ENCODE measurements around the gene TPCN2.

The TPCN2 gene

DNA sequence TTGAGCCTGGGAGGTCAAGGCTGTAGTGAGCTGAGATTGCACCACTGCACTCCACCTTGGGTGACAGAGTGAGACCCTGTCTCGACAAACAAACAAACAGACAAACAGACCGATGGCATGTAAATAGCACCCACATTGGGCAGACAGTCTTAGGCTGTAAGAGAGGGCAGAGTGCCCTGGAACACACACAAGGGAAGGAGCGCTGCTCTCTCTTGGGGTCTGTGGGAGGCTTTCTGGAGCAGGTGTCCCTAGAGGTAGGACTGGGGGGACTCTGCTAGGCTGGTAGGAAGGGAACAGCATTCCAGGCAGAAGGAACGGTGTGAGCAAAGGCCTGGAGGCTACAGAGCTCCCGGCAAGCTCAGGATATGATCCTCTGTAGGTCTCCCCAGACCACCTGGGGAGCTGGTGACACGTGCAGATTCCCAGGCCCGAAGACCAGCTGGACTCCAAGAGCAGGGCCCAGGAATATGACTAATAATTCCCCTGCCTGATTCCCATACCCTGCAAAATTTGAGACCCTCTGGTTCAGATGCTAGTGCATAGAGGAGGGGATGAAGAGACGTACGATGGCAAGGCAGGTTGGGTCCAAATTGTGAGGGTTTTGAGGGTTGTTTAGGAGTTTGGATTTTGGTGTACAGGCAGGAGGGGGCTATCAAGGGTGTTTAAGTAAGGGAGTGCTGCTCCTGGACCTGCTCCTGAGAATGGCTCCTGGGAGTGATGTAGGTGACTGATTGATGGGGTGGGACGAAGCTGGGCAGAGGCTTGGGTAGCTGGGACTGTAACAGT, 118.6 kb downstream of the TPCN2 start:
- no peak for DNase-seq (ENCODE audit: low read depth)

DNA sequence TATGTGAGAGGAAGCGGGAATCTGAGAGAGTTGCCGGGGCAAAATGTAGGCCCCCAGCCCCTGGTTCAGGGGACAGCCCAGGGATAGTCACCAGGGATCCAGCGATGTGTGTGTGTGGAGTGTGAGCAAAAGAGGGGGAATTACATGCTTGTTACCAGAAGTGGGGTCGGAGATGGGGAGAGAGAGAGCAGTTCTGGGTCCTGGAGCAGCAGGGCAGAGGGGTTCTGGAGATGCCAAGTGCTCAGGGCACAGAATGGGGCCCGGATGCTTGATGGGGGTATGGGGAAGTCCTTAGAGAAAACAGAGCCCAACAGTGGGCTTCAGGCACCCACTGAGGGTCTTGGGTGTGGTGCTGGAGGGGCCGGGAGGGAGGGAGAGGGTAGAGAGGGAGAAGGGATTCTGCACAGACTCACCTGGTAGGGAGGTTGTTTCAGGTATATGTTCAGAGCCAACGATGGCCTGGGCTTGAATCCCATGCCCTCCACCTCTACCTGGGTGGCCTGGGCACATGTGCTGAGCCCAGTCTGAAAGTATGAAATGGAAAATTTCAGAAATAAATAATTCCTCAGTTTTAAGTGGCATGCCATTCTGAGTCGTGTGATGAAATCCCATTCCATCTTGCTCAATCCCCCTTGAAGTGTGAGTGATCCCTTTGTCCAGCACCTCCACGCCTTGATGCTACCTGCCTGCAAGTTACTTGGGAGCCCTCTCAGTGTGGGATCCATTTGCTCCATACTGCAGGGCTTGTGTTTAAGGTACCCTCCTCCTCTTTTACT, 119.4 kb downstream of the TPCN2 start:
- no peak for DNase-seq (ENCODE audit: low read depth)

GRCh38 chr11:69169479-69169878, 120.7 kb downstream of the TPCN2 start:
- no peak for DNase-seq (ENCODE audit: low read depth)

GRCh38 chr11:69170704-69171103, 122.0 kb downstream of the TPCN2 start:
- no peak for DNase-seq (ENCODE audit: low read depth)

GRCh38 chr11:69171476-69172240, 122.9 kb downstream of the TPCN2 start:
- DNase-seq (ENCODE audit: low read depth): no peak

DNA sequence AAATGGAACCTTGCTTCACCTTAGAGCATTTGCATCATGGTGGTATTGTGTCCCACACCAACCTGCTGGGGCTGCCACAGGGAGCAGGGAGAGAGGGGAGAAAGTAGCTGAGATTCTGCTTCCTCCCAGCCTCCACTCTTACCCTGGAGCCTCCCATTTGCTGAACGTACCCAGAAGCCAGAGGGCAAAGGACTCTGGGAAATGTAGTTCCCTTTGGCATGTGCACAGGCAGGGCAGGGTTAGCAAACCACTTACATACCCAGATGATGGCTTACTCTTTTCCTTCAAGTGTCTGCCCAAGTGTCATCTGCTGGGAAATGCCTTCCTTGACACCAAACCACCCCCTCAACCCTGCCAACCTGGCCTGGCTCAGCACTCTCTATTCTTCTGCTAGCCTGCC, 123.9 kb downstream of the TPCN2 start:
- no peak for DNase-seq (ENCODE audit: low read depth)

DNA sequence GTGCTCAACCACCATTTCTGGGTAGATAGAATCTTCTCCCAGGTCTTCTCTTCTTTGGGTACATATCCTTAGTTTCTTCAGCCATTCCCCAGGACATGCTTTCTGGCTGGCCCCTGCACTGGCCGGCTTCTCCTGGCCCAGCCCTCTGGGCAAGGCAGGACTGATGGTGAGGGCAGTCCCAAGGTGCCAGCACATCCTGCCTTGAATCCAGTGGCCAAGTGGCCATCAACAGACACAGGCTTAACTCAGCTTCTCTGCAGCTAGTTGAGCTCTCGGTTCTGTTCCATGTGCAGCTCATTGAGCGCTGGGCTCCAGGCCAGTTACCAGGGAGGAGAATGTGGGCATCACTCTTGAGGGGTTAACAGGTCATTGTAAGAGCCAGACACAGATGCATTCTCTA, 124.6 kb downstream of the TPCN2 start:
- no peak for DNase-seq (ENCODE audit: low read depth)

DNA sequence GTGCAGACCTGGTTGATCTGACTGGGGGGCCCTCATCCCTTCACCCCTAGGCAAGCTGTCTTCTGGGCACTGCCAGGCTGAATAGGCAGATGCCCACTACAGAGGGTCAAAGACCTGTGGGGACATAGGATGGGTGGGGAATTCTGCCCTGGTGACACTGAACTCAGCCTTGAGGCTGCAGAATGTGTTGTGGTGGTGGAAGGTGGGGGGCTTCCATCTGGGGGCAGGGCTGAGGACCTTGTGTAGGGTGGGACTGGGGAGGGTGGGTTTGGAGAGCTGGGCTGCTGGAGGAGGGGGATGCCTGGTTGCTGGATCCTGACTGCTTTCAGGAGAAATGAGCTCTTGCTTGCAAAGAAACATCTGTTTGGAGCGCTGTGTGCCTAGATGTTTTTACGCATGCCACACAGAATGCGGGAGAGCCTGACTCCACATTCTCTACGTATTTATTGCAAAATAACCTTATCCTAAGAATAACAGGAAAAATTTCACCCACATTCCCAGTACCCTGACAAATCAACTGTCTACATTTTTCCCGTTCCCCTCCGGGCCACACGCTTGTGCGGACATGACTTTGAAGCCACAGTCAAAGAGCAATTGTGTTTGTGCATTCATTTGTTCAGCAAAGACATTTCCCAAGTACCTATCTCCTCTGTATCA, 125.3 kb downstream of the TPCN2 start:
- DNase-seq (ENCODE audit: low read depth): no peak

DNA sequence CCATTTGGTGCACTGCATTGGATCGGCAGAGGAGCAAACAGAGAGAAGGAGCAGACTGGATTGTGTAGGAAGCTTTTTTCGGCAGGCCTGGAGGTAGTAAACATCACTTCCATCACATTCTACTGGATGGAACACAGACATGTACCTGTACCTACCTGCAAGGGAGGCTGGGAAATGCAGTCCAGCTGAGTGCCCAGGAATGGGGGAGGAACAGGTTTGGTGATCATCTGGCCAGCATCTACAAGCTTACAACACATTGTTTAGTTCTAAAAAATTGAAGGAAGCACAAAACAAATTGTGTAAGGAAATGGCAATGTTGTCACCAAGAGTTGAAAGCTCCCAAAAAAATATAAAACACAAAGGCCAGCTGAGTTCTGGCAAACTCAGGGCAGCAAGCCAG, 126.1 kb downstream of the TPCN2 start:
- DNase-seq (ENCODE audit: low read depth): no peak

DNA sequence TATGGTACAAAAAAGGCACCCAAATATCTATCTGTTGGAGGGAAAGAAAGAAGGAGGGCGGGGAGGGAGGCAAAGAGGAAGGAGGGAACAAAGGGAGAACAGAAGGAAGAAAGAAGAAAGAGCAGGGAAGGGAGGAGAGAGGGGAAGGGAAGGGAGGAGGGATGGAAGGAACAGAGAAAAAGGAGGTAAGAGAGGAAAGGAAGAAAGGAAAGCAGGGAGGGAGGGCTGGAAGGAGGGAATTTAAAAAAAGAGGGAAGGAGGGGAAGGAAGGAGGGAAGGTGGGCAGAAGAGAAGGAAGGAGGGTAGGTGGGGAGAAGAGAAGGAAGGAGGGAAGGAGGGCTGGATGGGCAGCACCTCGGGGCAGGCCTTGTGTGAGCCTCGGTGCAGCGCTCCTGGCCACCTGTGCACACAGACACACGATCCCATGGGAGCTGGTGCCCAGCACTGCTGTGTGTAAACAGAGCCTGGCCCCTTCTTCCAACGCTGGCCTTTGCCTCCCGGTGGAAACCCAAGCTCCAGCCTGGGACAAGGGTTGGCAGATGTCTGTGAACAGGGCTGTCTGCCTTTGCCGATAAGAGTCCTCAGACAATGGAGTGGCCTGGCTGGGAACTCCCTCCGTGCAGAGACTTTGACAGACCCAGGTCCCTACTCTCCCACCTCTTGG, 130.2 kb downstream of the TPCN2 start:
- no peak for DNase-seq (ENCODE audit: low read depth)

GRCh38 chr11:69180226-69180625, 131.5 kb downstream of the TPCN2 start:
- no peak for DNase-seq (ENCODE audit: low read depth)

DNA sequence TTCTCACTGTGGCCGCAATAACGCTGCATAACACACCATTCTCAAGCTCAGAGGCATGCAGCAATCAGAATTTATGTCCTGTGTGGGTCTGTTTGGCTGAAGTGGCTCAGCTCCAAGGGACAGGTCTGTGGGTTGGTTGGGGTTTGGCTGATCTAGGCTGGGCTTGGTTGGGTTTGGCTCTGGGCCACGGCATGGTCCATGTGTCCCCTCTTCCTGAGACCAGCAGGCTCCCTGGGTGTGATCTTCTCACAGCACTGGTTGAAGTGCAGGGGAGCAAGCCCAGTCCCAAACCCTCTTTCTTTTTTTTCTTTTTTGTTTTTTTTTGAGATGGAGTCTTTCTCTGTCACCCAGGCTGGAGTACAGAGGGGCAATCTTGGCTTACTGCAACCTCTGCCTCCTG, 132.0 kb downstream of the TPCN2 start:
- no peak for DNase-seq (ENCODE audit: low read depth)

- DNase-seq (ENCODE audit: low read depth): no peak
Measured at GRCh38 chr11:69183613-69184012, 134.9 kb downstream of the TPCN2 start.

All from activated T-cell treated with anti-CD3 and anti-CD28 coated beads for 24 hours (primary cell).